GM18505 (cell line): ENCODE data around the gene VAPB.

Source experiments
- ATAC-seq: cut with Tn5 transposase; IDR thresholded peaks from one replicate; pipeline ENCODE4 v1.9.1; 2021; ENCODE audit not compliant: unreplicated experiment
- POLR2A ChIP-seq: IDR thresholded peaks from 4 replicates; pipeline ENCODE4 v1.6.1; 2011; ENCODE audit warnings: borderline replicate concordance; ENCODE audit not compliant: insufficient read depth, insufficient read length; ENCODE audit errors: extremely low read depth

VAPB gene

DNA sequence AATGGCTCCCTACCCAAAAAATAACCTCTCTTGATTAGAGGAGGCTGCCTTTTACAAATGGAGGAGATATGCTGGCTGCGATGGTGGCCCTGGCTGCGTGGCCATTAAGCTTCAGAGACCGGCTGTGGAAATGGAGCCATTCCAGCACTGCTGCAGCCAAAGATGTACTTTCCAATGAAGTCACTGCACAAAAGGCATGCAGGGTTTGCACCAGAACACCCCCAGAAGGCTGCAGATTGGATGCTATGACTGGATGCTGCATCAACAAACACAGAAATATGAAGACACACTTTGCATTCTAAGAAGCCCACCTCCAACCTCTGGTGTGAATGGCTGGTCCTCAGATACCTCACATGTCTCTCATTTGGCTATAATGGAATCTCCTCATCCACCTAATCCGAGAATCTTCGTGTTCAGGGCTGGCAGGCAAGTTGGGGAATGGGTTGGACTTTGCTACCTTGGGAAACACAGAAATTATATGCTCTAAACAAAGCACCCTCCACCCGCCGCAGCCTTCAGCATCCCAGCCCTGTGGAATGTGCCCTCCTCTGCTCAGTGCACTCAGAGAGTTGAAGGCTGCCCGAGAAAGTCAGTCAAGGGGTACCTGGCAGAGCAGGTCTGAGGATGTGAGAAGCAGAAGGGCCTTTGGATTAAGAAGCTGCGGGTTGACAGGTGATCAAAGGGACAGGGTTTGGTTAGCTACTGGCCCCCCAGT, 90.9 kb downstream of the VAPB start:
- TF ChIP-seq POLR2A, result no peak
- ATAC-seq, result no peak

DNA sequence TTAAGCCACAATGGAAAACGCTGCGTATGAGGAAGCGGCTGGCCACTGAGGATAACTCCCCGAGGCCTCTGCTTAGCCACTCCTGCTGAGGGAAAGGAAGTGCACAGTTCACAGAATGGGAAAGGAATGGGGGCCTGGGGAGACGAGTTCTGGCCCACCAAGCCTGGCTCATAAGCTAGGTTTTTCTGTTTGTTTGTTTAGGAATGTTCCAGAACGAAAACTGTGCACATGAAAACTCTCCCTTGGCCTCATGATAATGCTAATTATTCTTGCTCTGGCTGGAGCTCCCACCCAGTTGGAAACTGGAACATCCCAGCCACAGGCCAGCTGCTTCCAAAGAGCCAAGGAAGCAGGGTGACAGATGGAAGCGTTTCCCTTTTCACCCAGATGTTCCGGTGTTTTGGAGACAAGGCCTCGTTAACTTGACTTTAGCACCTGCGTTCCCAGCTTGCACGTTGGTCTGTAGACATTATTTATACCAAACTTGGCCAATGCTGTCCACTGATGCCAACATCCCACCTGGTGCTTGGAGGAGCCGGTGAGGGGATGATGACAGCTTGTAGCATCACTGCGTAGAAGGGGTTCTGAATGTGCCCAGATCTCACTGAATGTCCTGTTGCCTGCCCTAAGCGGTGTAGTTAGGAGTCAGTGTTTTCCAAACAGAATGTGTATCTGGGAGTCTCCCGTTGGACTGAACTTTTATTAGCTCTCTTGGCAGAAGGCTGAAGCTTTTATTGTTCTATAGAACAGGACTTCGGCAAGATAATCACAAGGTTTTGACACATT, 91.7 kb downstream of the VAPB start:
- no peak for ATAC-seq
- TF ChIP-seq POLR2A, result no peak

DNA sequence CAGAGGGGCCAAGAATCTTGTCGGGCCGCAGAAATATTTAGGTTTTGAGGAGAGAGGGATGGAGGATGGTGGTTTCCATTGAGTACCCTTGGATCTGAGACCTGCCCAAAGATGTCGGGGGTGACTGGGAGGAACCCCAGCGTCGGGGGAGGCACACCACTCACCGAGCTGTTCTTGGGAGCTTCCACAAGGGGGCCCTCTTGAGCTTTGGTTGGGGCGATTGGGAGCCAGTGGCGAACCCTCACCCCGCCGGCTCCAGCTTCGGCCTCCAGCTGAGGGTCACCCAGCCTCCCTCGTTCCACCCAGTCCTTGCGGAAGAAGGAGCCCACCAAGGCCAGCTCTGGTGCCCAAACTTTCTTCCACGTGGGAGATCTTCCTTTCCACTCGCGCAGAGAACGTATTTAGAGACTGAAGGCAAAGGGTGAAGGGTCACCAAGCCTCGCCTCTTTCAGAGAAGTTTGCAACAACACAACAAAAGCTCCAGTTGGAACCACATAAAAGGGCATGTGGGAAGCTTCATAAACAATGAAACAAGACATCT, 92.5 kb downstream of the VAPB start:
- no peak for ATAC-seq
- TF ChIP-seq POLR2A, result no peak

DNA sequence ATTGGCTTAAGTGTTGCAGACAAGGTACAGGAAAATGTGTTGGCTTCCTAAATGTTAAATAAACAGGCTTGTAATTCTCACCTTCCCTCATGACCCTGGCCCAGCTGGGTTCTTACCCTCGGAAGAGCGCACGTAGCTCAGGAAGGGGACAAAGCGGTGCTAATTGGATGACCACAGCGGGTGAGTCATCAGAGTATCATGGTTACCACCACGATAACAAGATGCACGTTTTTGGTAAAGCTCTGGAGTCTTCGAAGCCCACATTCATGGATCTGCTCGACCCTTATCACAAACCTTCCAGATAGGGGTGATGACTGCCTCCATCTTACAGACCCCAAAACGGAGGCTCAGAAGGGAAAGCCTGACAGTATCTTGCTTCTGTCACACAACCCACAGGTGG, 93.4 kb downstream of the VAPB start:
- TF ChIP-seq POLR2A, result no peak

DNA sequence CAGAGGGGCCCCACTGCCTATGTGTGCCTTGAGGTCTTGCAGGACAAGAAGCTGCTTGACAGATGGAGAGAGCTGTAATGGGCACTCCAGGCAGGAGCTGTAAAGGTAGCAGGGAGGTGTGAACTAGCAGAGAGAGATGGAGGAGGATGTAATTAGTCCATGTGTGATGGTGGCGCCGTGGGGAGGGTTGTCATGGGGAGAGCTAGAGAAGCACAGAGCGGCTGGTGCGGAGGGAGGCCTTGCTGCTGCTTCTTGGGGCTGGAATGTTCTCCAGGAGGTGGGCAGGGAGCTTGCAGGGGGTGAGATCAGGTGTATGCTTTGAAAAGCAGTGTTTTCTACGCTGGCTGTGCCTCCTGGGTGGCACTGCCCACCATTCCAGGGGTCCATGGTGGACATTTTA, 94.0 kb downstream of the VAPB start:
- TF ChIP-seq POLR2A, result no peak
- ATAC-seq, result no peak

More for the DNA sequence above, 93.4 kb downstream of the VAPB start:
- no peak for ATAC-seq

GRCh38 chr20:58483470-58483869, 94.4 kb downstream of the VAPB start:
- no peak for TF ChIP-seq POLR2A
- ATAC-seq, result no peak

DNA sequence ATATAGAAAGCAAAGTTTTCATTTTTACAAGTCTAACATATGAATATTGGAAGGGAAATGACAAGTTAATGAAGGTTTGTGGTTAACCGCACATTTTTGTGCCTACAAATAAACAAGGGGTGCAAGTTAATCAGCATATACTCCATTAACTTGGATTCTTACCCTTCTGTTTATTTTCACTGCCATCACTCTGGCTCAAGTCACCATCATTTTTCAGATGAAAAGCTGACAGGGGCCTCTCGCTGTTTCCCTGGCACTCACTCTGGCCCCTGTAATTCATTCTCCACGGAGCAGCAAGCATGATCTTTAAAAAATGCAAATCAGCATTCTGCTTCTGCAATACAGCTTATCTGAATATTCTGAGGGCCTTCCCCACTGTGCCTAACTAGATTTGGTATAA, 96.4 kb downstream of the VAPB start:
- TF ChIP-seq POLR2A, result no peak
- ATAC-seq, result no peak

GRCh38 chr20:58486207-58486606, 97.2 kb downstream of the VAPB start:
- no peak for TF ChIP-seq POLR2A
- no peak for ATAC-seq

DNA sequence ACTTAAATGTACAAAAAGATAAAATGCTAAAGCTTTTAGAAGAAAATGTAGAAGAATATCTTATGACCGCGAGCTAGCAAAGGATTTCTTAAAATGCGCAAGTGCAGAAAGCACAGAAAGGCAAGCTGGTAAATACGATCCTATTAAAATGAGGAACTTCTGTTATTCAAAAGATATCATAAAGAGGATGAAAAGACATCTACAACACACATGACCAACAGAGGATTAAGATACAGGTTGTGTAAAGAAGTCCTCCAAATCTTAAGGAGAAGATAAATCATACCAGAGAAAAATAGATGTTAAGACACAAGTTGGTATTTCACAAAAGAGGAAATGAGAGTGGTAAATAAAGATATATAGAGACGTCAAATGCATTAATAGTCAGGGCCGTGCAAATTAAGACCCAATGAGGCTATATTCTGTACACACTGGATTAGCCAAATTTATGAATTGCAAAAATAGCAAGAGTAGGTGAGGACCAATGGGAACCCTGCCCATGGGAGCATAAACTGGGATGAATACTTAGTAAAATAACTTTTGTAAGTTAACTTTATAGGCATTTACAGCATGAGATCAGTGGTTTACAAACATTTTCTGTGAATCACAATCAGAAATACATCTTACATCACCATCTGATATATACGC, 103.2 kb downstream of the VAPB start:
- no peak for TF ChIP-seq POLR2A
- ATAC-seq, result no peak

DNA sequence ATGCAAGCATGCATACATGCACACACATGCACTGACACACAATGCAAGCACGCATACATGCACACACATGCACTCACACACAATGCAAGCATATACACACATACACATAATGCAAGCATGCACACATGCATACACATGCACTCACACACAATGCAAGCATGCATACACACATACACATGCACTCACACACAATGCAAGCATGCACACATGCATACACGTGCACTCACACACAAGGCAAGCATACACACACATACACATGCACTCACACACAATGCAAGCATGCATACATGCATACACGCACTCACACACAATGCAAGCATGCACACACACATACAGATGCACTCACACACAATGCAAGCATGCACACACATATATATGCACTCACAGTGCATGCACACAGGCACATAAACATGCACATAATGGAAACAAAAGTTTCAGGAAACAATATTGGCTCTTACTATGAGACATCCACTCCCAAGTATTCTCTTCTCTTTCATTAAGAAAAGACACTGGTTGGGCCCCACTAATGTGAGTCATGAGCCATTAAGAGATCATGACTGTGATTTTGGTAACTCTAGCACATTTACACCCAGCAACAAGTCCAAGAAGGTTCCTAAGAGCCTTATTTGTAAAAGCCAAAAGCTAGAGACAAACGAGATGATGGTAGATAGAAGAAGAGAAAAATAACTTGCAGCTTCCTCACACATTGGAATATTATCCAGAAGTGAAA, 103.9 kb downstream of the VAPB start:
- TF ChIP-seq POLR2A, result no peak
- ATAC-seq, result no peak

GRCh38 chr20:58494923-58495622, 106.0 kb downstream of the VAPB start:
- no peak for TF ChIP-seq POLR2A
- ATAC-seq, result no peak

GRCh38 chr20:58495623-58496428, 106.8 kb downstream of the VAPB start:
- no peak for TF ChIP-seq POLR2A
- no peak for ATAC-seq

- ATAC-seq, result no peak
- TF ChIP-seq POLR2A, result no peak
Measured at GRCh38 chr20:58496429-58496769, 107.4 kb downstream of the VAPB start.
